HG03139 (cell line): ENCODE results near the gene SOS1.

Experiments
- ATAC-seq: cut with Tn5 transposase; IDR thresholded peaks from one replicate; pipeline ENCODE4 v1.9.1; 2021; ENCODE audit not compliant: unreplicated experiment

The SOS1 gene

DNA sequence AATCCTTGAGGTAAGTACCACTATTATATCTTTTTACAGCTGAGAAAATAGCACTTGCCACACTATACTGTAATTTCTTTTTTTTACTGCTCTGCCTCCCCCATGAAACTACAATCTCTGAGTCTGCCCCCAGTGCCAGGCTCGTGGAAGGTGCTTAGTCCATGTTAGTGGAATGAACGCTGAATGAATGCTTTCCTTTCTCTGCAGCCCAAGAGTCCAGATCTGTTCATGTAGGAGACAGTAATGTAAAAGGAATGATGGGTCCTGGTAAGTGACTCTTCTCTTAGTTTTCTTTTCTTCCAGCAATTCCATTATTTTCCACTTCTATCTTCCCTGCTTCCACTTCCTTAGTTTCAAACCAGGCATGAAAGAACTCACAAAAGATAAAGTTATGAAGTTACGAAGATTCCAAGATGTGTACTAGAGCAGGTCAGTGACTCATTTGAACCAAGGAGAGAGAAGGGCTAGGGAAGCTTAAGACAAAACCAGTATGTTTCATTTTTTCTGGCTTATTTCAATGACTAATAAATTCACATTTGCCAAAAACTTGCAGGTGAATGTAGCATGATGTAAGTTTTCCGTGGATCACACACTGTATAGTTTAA is 185.2 kb downstream of the SOS1 start:
- ATAC-seq: no peak

- no peak for ATAC-seq
These were observed 186.1 kb downstream of the SOS1 start for GRCh38 chr2:38934742-38935141.

DNA sequence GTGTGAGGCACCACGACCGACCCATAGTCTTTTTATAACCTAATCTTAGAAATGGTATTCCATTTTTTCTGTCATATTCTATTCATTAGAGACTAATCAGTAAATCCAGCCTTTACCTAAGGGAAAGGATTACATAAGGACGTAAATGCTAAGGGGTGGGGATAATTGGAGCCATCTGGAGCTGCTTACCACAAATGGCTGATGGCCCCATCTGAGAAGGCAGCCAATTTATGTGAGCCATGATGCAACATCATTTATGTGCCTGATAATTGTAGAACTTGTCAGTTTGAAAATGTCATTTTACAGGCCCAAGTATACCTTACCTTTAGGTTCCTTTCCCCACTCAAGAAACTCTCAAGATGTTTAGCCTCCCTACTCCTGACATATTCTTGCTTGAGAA is 187.2 kb downstream of the SOS1 start:
- ATAC-seq: no peak

DNA sequence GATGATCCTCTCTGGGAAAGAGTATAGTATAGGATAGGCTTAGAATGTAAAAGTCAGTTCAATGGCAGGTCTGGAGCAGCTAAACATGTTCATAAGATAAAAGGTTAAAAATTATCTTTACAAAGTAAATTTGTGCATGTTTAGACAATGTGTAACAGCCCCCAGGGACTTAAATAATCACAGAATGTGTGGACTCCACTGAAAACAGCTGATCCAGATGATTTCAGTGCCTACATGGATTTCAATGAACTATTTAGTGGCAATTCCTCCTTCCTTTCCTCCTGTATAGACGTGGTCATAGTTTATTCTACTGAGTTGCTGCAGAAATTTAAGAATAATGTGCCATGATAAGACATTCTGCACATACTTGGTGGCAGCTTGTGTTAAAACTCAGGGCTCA is 188.3 kb downstream of the SOS1 start:
- ATAC-seq: no peak
